Measurements from ENCODE around the gene MREG. TPM values are rescaled to one million over a fixed set of nuclear protein-coding genes. Genes with fewer than 3 reads are reported as not detected.

Gene MREG
- polyA plus RNA-seq, 2 of the 4 experiments (the other 2 are of a cell fraction), result 6.4 to 8.0 TPM

DNA sequence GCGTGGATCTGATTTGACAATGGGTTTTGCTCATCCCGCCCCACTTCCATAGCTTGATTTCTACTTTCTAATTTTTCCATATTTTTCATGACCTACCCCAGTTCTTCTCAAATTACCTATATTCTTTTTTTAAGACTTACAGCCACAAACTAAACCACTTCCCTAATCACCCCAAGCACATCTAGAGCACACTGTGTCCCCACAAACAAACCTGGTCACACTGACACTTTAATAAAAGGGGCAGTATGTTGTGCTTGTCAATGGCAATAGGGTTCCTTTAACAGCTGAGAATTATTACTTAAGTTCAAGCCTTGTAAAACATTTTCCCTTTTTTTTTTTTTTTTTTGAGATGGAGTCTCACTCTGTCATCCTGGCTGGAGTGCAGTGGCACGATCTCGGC, 47.1 kb downstream of the MREG start:
- POLR2A ChIA-PET, result no interaction called here
- TF ChIP-seq USF2 (IDR thresholded peaks at IDR 0.05) (no peak), JUN (IDR thresholded peaks at IDR 0.05) (no peak), EHMT2 (IDR thresholded peaks at IDR 0.05; ENCODE audit: low read depth) (no peak), HES2 (IDR thresholded peaks at IDR 0.05) (no peak), SMC3 (IDR thresholded peaks at IDR 0.05) (no peak), ZSCAN20 (CRISPR knock-in tag; IDR thresholded peaks at IDR 0.05) (no peak), RNF2 (IDR thresholded peaks at IDR 0.05; ENCODE audit: borderline replicate concordance, low read depth) (no peak), MYC (IDR thresholded peaks at IDR 0.05; ENCODE audit: borderline replicate concordance, low read length) (no peak), POLR2AphosphoS2 (conservative IDR thresholded peaks at IDR 0.05; ENCODE audit: low read length) (no peak), HDAC2 (IDR thresholded peaks at IDR 0.05) (no peak), GATA3 (IDR thresholded peaks at IDR 0.05; ENCODE audit: borderline replicate concordance) (no peak), SREBF2 (IDR thresholded peaks at IDR 0.05) (no peak), TFCP2L1 (CRISPR knock-in tag; IDR thresholded peaks at IDR 0.05) (no peak), RCOR1 (IDR thresholded peaks at IDR 0.05; ENCODE audit: low read depth, low read length) (no peak), CBX2 (IDR thresholded peaks at IDR 0.05; ENCODE audit: borderline replicate concordance, low read depth) (no peak), NFE2L2 (conservative IDR thresholded peaks at IDR 0.05; ENCODE audit: low read length) (no peak), HOXB5 (CRISPR knock-in tag; IDR thresholded peaks at IDR 0.05) (no peak)
- TF ChIP-seq, protein P1, sequence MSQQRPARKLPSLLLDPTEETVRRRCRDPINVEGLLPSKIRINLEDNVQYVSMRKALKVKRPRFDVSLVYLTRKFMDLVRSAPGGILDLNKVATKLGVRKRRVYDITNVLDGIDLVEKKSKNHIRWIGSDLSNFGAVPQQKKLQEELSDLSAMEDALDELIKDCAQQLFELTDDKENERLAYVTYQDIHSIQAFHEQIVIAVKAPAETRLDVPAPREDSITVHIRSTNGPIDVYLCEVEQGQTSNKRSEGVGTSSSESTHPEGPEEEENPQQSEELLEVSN (IDR thresholded peaks at IDR 0.05; ENCODE audit: borderline replicate concordance, low read depth), result no peak
- TF ChIP-seq, protein P2, sequence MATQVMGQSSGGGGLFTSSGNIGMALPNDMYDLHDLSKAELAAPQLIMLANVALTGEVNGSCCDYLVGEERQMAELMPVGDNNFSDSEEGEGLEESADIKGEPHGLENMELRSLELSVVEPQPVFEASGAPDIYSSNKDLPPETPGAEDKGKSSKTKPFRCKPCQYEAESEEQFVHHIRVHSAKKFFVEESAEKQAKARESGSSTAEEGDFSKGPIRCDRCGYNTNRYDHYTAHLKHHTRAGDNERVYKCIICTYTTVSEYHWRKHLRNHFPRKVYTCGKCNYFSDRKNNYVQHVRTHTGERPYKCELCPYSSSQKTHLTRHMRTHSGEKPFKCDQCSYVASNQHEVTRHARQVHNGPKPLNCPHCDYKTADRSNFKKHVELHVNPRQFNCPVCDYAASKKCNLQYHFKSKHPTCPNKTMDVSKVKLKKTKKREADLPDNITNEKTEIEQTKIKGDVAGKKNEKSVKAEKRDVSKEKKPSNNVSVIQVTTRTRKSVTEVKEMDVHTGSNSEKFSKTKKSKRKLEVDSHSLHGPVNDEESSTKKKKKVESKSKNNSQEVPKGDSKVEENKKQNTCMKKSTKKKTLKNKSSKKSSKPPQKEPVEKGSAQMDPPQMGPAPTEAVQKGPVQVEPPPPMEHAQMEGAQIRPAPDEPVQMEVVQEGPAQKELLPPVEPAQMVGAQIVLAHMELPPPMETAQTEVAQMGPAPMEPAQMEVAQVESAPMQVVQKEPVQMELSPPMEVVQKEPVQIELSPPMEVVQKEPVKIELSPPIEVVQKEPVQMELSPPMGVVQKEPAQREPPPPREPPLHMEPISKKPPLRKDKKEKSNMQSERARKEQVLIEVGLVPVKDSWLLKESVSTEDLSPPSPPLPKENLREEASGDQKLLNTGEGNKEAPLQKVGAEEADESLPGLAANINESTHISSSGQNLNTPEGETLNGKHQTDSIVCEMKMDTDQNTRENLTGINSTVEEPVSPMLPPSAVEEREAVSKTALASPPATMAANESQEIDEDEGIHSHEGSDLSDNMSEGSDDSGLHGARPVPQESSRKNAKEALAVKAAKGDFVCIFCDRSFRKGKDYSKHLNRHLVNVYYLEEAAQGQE (IDR thresholded peaks at IDR 0.05), result no peak
- 72% methylated on average over 4 of the region's 4 CpGs for WGBS (ENCODE audit: missing lambda C conversion rate)
- DNase-seq (ENCODE audit: low read depth in 1 of 2, low spot score in 1 of 2), result no peak
- no peak for FAIRE-seq
- ATAC-seq, result no peak
- Histone ChIP-seq H3K4me3 (no peak overlapping the region), H3K27ac (no peak overlapping the region), H3K4me2 (no peak overlapping the region), H3K4me1 (peaks cover 6% of the 10 kb centered on the region; the same call in 1 of the 3 replicates), H3K9me3 (no peaks in the 10 kb centered on the region)
- CTCF ChIA-PET, result interaction anchor here (0.7 to 2.1 kb wide), 2 partner anchors 16 to 55 kb away, joined by 3 to 7 read pairs; no protein-coding TSS in a partner anchor

DNA sequence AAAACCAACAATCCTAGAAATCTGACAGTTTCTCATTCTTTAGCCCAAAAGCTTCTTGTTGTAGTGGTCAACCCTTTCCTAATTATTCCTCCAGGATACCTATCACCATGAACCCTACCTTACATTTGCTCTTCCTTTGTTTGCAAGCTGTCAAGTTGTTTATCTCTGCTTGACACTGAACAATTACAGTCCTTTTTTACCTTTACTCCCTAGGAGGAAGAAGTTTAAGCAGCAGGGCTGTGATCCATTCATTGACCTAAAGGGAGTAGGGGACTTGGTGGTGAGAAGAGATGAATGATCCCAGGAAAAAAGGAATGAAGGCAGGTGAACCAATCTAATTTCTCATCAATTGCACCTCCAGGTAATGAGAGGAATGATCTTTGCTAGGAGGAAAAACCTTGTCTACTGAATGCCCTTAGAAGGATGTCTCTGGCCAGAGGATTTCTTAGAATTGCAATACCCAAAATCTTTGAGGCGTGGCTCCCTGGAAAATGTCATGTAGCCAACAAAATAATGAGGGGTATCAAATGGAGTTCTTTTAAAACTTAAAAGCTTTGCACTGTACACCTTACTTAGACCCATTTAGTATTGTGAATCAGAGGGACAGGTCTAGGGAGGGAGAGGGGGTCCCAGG, 47.7 kb downstream of the MREG start:
- 72% methylated on average over 1 of the region's 1 CpG for WGBS (ENCODE audit: missing lambda C conversion rate)
- Histone ChIP-seq H3K27ac (no peak overlapping the region), H3K9me3 (no peaks in the 10 kb centered on the region), H3K4me1 (peaks cover 6% of the 10 kb centered on the region; the same call in 1 of the 3 replicates), H3K4me2 (no peak overlapping the region), H3K4me3 (no peak overlapping the region)
- CTCF ChIA-PET, result interaction anchor here (0.7 to 2.1 kb wide), 2 partner anchors 16 to 56 kb away, joined by 3 to 7 read pairs; no protein-coding TSS in a partner anchor
- TF ChIP-seq CBX2 (IDR thresholded peaks at IDR 0.05; ENCODE audit: borderline replicate concordance, low read depth), result no peak
- no peak for TF ChIP-seq FOXS1 (CRISPR knock-in tag; IDR thresholded peaks at IDR 0.05)
- TF ChIP-seq, protein P3, sequence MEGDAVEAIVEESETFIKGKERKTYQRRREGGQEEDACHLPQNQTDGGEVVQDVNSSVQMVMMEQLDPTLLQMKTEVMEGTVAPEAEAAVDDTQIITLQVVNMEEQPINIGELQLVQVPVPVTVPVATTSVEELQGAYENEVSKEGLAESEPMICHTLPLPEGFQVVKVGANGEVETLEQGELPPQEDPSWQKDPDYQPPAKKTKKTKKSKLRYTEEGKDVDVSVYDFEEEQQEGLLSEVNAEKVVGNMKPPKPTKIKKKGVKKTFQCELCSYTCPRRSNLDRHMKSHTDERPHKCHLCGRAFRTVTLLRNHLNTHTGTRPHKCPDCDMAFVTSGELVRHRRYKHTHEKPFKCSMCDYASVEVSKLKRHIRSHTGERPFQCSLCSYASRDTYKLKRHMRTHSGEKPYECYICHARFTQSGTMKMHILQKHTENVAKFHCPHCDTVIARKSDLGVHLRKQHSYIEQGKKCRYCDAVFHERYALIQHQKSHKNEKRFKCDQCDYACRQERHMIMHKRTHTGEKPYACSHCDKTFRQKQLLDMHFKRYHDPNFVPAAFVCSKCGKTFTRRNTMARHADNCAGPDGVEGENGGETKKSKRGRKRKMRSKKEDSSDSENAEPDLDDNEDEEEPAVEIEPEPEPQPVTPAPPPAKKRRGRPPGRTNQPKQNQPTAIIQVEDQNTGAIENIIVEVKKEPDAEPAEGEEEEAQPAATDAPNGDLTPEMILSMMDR (IDR thresholded peaks at IDR 0.05), result no peak
- TF ChIP-seq NFE2L2 (conservative IDR thresholded peaks at IDR 0.05; ENCODE audit: low read length), result no peak
- TF ChIP-seq, protein P4, sequence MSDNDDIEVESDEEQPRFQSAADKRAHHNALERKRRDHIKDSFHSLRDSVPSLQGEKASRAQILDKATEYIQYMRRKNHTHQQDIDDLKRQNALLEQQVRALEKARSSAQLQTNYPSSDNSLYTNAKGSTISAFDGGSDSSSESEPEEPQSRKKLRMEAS (IDR thresholded peaks at IDR 0.05), result no peak
- no peak for TF ChIP-seq FOSL2 (IDR thresholded peaks at IDR 0.05)
- no peak for TF ChIP-seq FOSL2 (CRISPR knock-in tag; IDR thresholded peaks at IDR 0.05)
- TF ChIP-seq TP53 (CRISPR knock-in tag; IDR thresholded peaks at IDR 0.05), result no peak
- no peak for TF ChIP-seq MYC (IDR thresholded peaks at IDR 0.05; ENCODE audit: borderline replicate concordance, low read length)
- no peak for TF ChIP-seq TFCP2L1 (CRISPR knock-in tag; IDR thresholded peaks at IDR 0.05)
- no peak for TF ChIP-seq EHF (CRISPR knock-in tag; IDR thresholded peaks at IDR 0.05)
- TF ChIP-seq MAFK (IDR thresholded peaks at IDR 0.05; ENCODE audit: partially characterized antibody), result no peak
- TF ChIP-seq ZC3H11A (IDR thresholded peaks at IDR 0.05), result no peak
- no peak for TF ChIP-seq HES2 (IDR thresholded peaks at IDR 0.05)
- no peak for TF ChIP-seq CEBPB (IDR thresholded peaks at IDR 0.05)
- no peak for TF ChIP-seq EP300 (IDR thresholded peaks at IDR 0.05)
- no peak for TF ChIP-seq NR3C1 (IDR thresholded peaks at IDR 0.05)
- FAIRE-seq, result no peak
- POLR2A ChIA-PET, result no interaction called here
- no peak for ATAC-seq
- no peak for DNase-seq (ENCODE audit: low read depth in 1 of 2, low spot score in 1 of 2)

Measured in A549 (cell line).